HT-29 (cell line): ENCODE results near the gene CENPC. TPM values are rescaled to one million over a fixed set of nuclear protein-coding genes. Genes with fewer than 3 reads are reported as not detected.
"Not testable (repeated sequence)": the region's sequence is repeated elsewhere in the genome, so short reads cannot be mapped to it uniquely, and the experiment has no call there.

Experiments
- DNase-seq: peaks from one replicate; pipeline ENCODE4 v3.0.0-alpha.2; 2015; ENCODE audit warnings: low spot score
- total RNA-seq: library from RNA; depleted of rRNA; stranded (reverse); fragments of >200 nt; shearing (Covaris generic); gene quantifications from 2 replicates; pipeline ENCODE4 v1.2.3, GENCODE V29; 2014; rRNA removed

CENPC gene
- total RNA-seq, result 4.6 and 6.1 TPM in 2 replicates

DNA sequence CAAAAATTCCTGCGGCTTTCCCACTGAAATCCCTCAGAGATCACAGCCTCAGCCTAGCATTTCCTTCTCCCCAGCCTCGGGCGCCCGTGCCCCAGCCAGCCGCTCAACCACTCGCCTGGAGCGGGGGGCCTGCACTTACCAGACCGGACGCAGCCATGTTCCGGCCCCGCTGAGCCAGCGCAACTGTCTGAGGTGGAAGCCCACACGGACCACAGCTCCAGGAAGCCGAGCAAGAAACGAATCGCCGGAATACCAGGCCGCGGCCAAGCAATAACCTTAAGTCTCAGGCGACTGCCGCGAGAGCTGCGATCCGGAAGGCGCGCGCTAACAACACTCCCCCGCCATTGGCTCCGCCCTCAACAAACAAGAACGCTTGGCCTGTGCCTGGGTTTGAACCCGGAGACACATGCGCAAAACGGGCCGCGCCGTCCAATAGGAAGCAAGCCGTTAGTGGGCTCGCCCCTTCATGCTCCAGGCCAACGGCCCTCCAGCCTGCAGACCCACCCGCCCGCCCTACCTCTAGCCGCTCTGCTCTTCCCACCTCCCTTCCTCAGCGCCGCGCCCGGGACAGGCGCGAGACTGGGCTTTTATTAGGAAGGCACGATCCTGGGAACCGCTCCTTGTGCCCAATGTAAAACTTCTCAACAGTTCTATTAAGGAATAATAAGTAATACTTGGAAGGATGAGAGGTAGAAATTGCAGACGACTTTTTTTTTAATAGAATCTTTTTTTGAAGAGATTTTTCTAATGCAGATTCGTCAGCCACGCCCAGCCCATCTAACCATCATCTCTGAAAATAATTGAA is at the start of gene CENPC:
Gene CENPC, minus strand, starts transcription at position 305 of the 805 bp plus-strand sequence. Its CDS starts 148 bp downstream, at position 157.
- DNase-seq, result peak; percentile 95

- DNase-seq, result no peak
Measured at GRCh38 chr4:67593741-67594175, 48.5 kb upstream of the CENPC start.

DNA sequence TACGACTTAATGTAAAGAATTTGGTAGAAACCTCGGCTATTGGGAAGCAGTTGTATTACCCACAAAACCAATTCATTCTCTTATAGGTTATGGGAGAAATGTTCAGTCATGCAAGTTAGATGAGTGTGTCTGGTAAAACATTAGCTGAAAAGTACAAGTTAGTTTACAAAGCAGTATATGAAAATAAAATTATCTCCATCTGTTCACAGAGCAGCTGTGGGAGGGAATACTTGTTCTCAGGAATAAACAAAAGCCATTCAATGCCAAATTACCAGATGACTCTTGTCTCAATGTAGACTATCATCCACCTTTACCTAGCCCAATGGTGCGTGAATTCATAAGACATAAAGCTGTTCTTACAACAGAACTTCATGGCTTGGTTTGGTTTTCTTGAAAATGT is 41.9 kb upstream of the CENPC start:
- DNase-seq, result no peak

- no peak for DNase-seq
Measured at GRCh38 chr4:67584496-67584895, 39.2 kb upstream of the CENPC start.

DNA sequence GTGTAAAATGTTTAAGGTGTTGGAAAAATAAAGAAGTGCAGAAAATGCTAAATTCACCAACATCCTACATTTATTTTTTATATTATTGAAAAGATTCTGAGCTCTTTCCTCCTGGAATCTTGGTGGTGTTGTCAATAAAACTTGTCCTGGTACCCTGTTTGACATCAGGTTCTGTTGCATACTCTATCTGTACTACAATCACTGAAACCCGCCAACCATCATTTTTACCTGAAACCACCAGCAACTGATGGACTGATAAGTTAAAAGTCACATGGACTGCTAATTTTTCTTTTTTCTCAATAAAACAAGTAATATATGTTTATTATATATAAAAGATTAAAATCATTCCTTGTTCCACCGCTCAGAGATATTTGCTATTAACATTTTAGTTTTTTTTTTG is 36.6 kb upstream of the CENPC start:
- no peak for DNase-seq

DNA sequence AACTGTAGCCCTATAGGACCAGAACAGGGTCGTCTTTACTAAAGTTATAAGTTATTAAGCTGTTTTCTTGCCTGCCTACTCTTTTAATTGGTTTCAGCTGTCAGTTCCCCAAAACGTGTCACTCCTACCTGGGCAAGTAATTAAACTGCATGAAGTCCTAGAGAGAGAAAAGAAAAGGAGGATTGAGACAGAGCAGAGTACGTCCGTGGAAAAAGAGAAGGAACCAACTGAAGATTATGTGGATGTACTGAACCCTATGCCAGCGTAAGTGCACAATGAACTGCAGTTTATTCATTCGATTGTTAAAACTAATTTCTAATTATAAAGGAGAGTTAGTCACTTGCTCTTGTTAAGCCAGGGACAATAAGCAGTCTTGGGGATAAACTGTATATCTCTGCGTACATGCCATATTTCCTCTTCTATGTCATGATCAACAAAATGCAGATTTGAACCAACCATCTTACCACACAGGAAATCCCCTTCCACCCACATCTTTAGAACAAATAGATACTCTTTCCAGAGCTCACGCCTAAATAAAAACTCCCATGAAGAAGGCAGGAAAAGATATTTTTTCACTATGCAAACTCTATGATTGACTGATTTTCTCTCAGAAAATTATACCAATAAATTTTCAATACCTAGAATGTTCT is 36.0 kb upstream of the CENPC start:
- DNase-seq, result no peak

- no peak for DNase-seq
Measured at GRCh38 chr4:67580577-67580976, 35.3 kb upstream of the CENPC start.

DNA sequence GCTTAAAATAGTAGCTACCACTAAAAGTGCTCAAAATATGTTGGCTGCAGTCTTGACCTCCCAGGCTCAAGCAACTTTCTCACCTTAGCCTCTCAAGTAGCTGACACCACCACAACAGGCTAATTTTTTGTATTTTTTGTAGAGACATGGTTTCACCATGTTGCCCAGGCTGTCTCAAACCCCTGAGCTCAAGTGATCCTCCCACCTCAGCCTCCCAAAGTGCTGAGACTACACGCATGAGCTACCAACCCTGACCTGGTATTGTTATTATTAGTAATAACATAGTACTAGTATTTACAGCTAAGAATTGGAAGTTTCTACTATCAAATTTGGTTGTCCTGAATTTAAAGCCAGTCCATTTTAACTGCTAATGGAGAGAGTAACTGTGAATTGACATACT is 31.2 kb upstream of the CENPC start:
- no peak for DNase-seq

GRCh38 chr4:67576059-67576466 is 30.8 kb upstream of the CENPC start:
- DNase-seq, result no peak

DNA sequence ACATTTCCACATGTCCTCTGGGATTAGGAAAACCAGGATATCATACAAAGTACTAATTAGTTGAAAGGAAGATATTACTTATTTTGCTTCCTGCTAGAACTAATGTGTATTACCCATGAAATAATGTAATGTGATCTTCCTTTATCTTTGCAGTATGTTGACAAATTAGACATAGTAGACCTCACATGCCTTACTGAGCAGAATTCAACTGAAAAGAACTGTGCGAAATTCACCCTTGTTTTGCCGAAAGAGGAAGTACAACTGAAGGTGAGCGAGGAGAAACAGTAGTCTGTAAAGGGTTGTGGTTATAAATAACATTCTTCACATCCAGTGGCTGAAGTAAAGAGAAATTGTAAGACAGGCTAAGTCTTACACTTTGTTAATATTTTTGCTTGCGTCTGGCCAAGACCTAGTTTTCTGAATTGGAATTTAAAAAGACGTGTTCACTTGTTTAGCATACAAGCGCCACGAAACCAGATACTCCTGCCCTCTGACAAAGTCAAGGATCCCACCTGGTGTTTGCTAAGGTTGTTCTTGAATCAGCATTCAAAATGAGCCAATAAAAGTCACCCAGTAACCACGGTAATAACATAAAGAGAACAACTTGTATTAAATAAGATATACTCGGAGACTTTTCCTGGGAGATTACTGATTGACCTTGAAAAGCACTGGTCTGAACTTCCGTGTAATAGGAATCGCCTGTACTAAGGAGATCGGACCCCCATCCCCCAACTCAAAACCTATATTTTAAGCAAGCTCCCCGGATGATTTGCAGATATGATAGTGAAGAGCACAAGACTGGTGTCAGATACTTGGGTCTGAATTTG is 30.1 kb upstream of the CENPC start:
- no peak for DNase-seq

- no peak for DNase-seq
Measured at GRCh38 chr4:67573193-67573592, 27.9 kb upstream of the CENPC start.

GRCh38 chr4:67571975-67572374 is 26.7 kb upstream of the CENPC start:
- DNase-seq, result no peak

- no peak for DNase-seq
Measured at GRCh38 chr4:67570537-67570936, 25.2 kb upstream of the CENPC start.

DNA sequence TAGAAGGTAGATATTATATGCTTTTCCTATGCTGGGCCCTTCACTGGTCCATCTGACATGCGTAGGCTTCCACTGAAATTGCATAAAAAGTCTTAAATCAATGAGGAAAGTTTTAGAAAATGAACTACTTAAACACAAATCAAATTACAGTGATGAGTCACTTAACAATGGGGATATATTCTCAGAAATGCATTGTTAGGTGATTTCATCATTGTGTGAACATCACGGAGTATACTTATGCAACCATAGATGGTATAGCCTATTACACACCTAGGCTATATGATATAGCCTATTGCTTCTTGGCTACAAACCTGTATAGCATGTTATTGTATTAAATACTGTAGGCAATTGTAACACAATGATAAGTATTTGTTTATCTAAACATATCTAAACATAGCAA is 23.5 kb upstream of the CENPC start:
- DNase-seq, result no peak

- DNase-seq, result no peak
Measured at GRCh38 chr4:67566335-67566734, 21.0 kb upstream of the CENPC start.

DNA sequence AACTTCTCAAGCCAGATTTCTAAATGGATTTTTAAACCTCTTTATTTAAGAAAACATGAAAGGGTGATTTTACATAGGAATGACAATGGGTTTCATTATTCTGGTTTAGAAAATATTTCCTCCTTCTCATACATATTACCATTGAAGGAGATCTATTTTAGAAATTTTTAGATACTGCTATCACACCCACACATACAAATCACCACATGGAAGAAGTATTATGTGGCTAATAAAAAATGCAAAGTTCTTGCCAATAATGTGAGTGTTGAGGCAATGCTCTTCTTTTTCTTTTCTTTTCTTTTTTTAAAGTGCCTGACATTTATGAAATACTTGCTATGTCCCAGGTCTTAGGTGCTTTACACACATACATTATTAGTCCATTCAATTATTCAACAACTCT is 20.0 kb upstream of the CENPC start:
- no peak for DNase-seq

GRCh38 chr4:67558493-67558892 is 13.2 kb upstream of the CENPC start, which contains the start of gene STAP1:
TSS of gene STAP1 (plus strand) at chr4:67558727. CDS start at chr4:67558810, 83 bp downstream.
- no peak for DNase-seq

DNA sequence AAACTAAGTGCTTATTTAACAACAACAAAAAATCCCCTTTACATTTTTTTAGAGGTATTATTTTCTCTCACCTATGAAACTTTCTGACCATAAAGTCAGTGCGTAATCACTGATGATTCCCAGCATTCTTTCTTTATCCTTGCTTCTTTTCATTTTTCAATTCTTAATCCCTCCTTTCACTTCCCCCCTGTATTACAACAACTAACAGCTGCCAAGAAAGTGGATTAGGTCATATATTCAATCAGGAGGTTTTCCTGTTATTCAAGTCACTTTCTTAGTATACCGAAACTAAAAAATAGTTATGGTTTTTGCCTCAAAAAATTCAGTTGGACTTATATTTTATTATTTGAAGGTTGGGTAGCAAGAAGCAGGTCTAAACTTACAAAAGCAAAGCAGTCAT is 11.1 kb upstream of the CENPC start:
- DNase-seq, result no peak

GRCh38 chr4:67555447-67555846 is 10.1 kb upstream of the CENPC start:
- no peak for DNase-seq

GRCh38 chr4:67554096-67554495 is 8.8 kb upstream of the CENPC start:
- no peak for DNase-seq

GRCh38 chr4:67552146-67552792 is 7.0 kb upstream of the CENPC start:
- not testable (repeated sequence) for DNase-seq

DNA sequence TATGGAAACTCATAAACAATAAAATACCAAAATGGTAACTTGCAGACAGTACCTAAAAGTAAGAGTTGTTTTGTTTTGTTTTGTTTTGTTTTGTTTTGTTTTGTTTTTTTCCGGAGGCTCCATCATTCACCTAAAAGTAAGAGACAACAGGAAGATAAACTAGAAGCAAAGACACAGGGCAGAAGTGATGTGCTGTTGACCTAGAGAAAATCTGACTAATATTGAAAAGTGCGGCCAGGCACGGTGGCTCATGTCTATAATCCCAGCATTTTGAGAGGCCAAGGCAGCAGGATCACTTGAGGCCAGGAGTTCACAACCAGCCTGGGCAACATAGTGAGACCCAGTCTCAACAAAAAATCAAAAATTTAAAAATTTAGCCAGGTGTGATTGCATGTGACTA is 5.6 kb upstream of the CENPC start:
- no peak for DNase-seq
